ENCODE measurements around the gene BST1. TPM values are rescaled to one million over a fixed set of nuclear protein-coding genes. Genes with fewer than 3 reads are reported as not detected.

BST1 gene
- total RNA-seq, 1 experiment from 2014 or later: 0.41 TPM

- TF ChIP-seq, protein P1, sequence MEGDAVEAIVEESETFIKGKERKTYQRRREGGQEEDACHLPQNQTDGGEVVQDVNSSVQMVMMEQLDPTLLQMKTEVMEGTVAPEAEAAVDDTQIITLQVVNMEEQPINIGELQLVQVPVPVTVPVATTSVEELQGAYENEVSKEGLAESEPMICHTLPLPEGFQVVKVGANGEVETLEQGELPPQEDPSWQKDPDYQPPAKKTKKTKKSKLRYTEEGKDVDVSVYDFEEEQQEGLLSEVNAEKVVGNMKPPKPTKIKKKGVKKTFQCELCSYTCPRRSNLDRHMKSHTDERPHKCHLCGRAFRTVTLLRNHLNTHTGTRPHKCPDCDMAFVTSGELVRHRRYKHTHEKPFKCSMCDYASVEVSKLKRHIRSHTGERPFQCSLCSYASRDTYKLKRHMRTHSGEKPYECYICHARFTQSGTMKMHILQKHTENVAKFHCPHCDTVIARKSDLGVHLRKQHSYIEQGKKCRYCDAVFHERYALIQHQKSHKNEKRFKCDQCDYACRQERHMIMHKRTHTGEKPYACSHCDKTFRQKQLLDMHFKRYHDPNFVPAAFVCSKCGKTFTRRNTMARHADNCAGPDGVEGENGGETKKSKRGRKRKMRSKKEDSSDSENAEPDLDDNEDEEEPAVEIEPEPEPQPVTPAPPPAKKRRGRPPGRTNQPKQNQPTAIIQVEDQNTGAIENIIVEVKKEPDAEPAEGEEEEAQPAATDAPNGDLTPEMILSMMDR (IDR thresholded peaks at IDR 0.05; ENCODE audit: insufficient read depth in 1 of 2, low read depth in 1 of 2, low read length in 1 of 2, severe bottlenecking in 1 of 2, unreplicated experiment in 1 of 2): no peak
- DNase-seq: no peak
- intact Hi-C loops (cut with micrococcal nuclease; ENCODE audit: unreplicated experiment): no loop called here
- Mint-ChIP-seq H3K4me3 (ENCODE audit: unreplicated experiment) (no peak overlapping the region), H3K27me3 (ENCODE audit: insufficient read depth, unreplicated experiment) (peaks cover 2% of the 10 kb centered on the region), H3K9me3 (ENCODE audit: unreplicated experiment) (peaks cover 9% of the 10 kb centered on the region), H3K36me3 (ENCODE audit: insufficient read depth, unreplicated experiment) (no peaks in the 10 kb centered on the region), H3K4me1 (ENCODE audit: low read depth, unreplicated experiment) (no peaks in the 10 kb centered on the region), H3K27ac (ENCODE audit: unreplicated experiment) (no peak overlapping the region)
- Histone ChIP-seq H3K36me3 (ENCODE audit: control insufficient read depth, insufficient read depth, low read length) (no peaks in the 10 kb centered on the region), H3K27me3 (replicated peaks; ENCODE audit: control insufficient read depth, insufficient read depth, low read length) (no peaks in the 10 kb centered on the region; the same call in 1 of the 2 replicates), H3K9me3 (no peaks in the 10 kb centered on the region), H3K4me3 (ENCODE audit: low read depth, low read length) (no peak overlapping the region), H3K4me1 (no peaks in the 10 kb centered on the region)
- CTCF ChIA-PET: no interaction called here
- BruUV-seq (replicated peaks): no TSS peak
- POLR2A ChIA-PET: no interaction called here
Measured at GRCh38 chr4:15749001-15749400, 46.1 kb downstream of the BST1 start.

- TF ChIP-seq, protein P1 (IDR thresholded peaks at IDR 0.05; ENCODE audit: insufficient read depth in 1 of 2, low read depth in 1 of 2, low read length in 1 of 2, severe bottlenecking in 1 of 2, unreplicated experiment in 1 of 2): no peak
- CTCF ChIA-PET: no interaction called here
- no peak overlapping the region for H3K27ac Mint-ChIP-seq (ENCODE audit: unreplicated experiment)
Measured at GRCh38 chr4:15751153-15751552, 48.3 kb downstream of the BST1 start.

GRCh38 chr4:15753081-15753480 lies 50.2 kb downstream of the BST1 start:
- no peak overlapping the region for H3K27ac Mint-ChIP-seq (ENCODE audit: unreplicated experiment)
- H3K4me1 Mint-ChIP-seq (ENCODE audit: low read depth, unreplicated experiment): no peaks in the 10 kb centered on the region
- H3K4me3 Mint-ChIP-seq (ENCODE audit: unreplicated experiment): no peak overlapping the region
- TF ChIP-seq, protein P1 (IDR thresholded peaks at IDR 0.05; ENCODE audit: insufficient read depth in 1 of 2, low read depth in 1 of 2, low read length in 1 of 2, severe bottlenecking in 1 of 2, unreplicated experiment in 1 of 2): no peak
- Histone ChIP-seq H3K27me3 (replicated peaks; ENCODE audit: control insufficient read depth, insufficient read depth, low read length) (no peaks in the 10 kb centered on the region; the same call in 1 of the 2 replicates), H3K9me3 (no peaks in the 10 kb centered on the region), H3K4me1 (no peaks in the 10 kb centered on the region), H3K36me3 (ENCODE audit: control insufficient read depth, insufficient read depth, low read length) (no peaks in the 10 kb centered on the region), H3K4me3 (ENCODE audit: low read depth, low read length) (no peak overlapping the region)
- ChIA-PET CTCF (no interaction called here), POLR2A (no interaction called here)
- no TSS peak for BruUV-seq (replicated peaks)
- intact Hi-C loops (cut with micrococcal nuclease; ENCODE audit: unreplicated experiment): no loop called here
- no peak for DNase-seq
- H3K9me3 Mint-ChIP-seq (ENCODE audit: unreplicated experiment): peaks cover 9% of the 10 kb centered on the region
- H3K36me3 Mint-ChIP-seq (ENCODE audit: insufficient read depth, unreplicated experiment): no peaks in the 10 kb centered on the region
- H3K27me3 Mint-ChIP-seq (ENCODE audit: insufficient read depth, unreplicated experiment): peaks cover 2% of the 10 kb centered on the region

More at GRCh38 chr4:15751153-15751552, 48.3 kb downstream of the BST1 start:
- peaks cover 9% of the 10 kb centered on the region for H3K9me3 Mint-ChIP-seq (ENCODE audit: unreplicated experiment)
- H3K27me3 Mint-ChIP-seq (ENCODE audit: insufficient read depth, unreplicated experiment): peaks cover 2% of the 10 kb centered on the region
- POLR2A ChIA-PET: no interaction called here
- Histone ChIP-seq H3K4me3 (ENCODE audit: low read depth, low read length) (no peak overlapping the region), H3K4me1 (no peaks in the 10 kb centered on the region), H3K27me3 (replicated peaks; ENCODE audit: control insufficient read depth, insufficient read depth, low read length) (no peaks in the 10 kb centered on the region; the same call in 1 of the 2 replicates), H3K9me3 (no peaks in the 10 kb centered on the region), H3K36me3 (ENCODE audit: control insufficient read depth, insufficient read depth, low read length) (no peaks in the 10 kb centered on the region)
- no TSS peak for BruUV-seq (replicated peaks)
- DNase-seq: no peak
- H3K36me3 Mint-ChIP-seq (ENCODE audit: insufficient read depth, unreplicated experiment): no peaks in the 10 kb centered on the region
- intact Hi-C loops (cut with micrococcal nuclease; ENCODE audit: unreplicated experiment): no loop called here
- H3K4me1 Mint-ChIP-seq (ENCODE audit: low read depth, unreplicated experiment): no peaks in the 10 kb centered on the region
- no peak overlapping the region for H3K4me3 Mint-ChIP-seq (ENCODE audit: unreplicated experiment)
